ENCODE measurements around the gene PSMC3. TPM values are rescaled to one million over a fixed set of nuclear protein-coding genes. Genes with fewer than 3 reads are reported as not detected.
A peak's percentile ranks its signal among the peaks of the same experiment; 100 is the strongest.

PSMC3 gene
- total and polyA plus RNA-seq, 2 of the 13 experiments (the other 11 are each of a cell fraction or from before 2014, with no cell fraction given), result 75.8 to 214 TPM

DNA sequence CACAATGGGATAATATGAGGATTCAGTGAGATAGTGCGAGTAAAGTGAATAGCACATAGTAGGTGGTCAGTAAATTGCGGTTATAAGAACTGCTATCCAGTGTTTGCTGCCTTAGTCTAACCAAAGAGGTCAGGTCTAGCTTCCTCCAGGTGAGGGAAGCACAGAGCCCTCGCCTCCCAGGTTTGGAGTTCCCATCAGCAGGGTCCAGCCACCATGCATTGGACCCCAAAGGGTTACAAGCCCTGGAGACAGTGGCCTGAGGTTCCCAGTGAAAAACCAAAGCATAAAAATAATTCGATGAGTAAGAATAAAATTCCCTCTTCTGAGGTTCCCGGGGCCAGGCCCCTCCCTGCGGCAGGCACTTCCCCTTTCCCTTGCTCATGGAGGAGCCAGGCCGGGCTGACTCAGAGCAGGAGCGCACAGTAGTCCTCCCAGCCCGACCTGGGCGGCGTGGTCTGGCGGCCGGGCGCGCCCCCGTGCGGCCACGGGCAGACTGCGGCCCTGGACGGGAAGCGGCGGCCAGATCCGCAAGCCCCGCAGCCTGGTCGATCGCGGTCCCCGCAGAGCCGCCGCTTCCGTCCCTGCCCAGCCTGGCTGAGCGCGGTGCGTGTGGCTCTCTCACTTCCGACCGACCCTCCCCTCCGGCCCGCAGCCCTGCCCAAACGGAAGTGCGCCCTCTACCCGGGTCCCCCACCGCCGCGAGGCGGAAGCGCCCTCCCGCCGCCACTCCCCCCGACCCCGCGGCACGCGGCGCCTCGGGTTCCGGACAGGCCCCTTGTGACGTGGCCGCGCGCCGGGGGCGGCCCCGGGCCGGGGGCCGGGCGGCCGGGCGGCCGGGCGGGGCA, 18.3 kb downstream of the PSMC3 start, which contains the start of gene SLC39A13 (continued):
- TF ChIP-seq, protein P1, sequence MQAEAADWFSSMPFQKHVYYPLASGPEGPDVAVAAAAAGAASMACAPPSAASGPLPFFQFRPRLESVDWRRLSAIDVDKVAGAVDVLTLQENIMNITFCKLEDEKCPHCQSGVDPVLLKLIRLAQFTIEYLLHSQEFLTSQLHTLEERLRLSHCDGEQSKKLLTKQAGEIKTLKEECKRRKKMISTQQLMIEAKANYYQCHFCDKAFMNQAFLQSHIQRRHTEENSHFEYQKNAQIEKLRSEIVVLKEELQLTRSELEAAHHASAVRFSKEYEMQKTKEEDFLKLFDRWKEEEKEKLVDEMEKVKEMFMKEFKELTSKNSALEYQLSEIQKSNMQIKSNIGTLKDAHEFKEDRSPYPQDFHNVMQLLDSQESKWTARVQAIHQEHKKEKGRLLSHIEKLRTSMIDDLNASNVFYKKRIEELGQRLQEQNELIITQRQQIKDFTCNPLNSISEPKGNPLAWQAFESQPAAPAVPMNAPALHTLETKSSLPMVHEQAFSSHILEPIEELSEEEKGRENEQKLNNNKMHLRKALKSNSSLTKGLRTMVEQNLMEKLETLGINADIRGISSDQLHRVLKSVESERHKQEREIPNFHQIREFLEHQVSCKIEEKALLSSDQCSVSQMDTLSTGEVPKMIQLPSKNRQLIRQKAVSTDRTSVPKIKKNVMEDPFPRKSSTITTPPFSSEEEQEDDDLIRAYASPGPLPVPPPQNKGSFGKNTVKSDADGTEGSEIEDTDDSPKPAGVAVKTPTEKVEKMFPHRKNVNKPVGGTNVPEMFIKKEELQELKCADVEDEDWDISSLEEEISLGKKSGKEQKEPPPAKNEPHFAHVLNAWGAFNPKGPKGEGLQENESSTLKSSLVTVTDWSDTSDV (CRISPR knock-in tag; IDR thresholded peaks at IDR 0.05), result no peak
- TF ChIP-seq IKZF4 (CRISPR knock-in tag; IDR thresholded peaks at IDR 0.05; ENCODE audit: borderline replicate concordance, low read depth, not compliant biosample characterization), result peak; percentile 94
- peak; percentile 38; the same call in 1 of the 2 replicates for TF ChIP-seq ZSCAN12 (CRISPR knock-in tag; IDR thresholded peaks at IDR 0.05)
- TF ChIP-seq CBX2 (IDR thresholded peaks at IDR 0.05; ENCODE audit: low read depth, low read length), result no peak
- no peak for TF ChIP-seq CBX2 (CRISPR knock-in tag; IDR thresholded peaks at IDR 0.05; ENCODE audit: low read depth)
- no peak for TF ChIP-seq THYN1 (CRISPR knock-in tag; IDR thresholded peaks at IDR 0.05; ENCODE audit: borderline replicate concordance, low read depth)
- no peak; the same call in 1 of the 2 replicates for TF ChIP-seq ZNF878 (CRISPR knock-in tag; IDR thresholded peaks at IDR 0.05)
- no peak for TF ChIP-seq ZNF781 (CRISPR knock-in tag; IDR thresholded peaks at IDR 0.05; ENCODE audit: borderline replicate concordance, not compliant biosample characterization)
- TF ChIP-seq ZNF251 (CRISPR knock-in tag; IDR thresholded peaks at IDR 0.05), result no peak
- TF ChIP-seq, protein P2, sequence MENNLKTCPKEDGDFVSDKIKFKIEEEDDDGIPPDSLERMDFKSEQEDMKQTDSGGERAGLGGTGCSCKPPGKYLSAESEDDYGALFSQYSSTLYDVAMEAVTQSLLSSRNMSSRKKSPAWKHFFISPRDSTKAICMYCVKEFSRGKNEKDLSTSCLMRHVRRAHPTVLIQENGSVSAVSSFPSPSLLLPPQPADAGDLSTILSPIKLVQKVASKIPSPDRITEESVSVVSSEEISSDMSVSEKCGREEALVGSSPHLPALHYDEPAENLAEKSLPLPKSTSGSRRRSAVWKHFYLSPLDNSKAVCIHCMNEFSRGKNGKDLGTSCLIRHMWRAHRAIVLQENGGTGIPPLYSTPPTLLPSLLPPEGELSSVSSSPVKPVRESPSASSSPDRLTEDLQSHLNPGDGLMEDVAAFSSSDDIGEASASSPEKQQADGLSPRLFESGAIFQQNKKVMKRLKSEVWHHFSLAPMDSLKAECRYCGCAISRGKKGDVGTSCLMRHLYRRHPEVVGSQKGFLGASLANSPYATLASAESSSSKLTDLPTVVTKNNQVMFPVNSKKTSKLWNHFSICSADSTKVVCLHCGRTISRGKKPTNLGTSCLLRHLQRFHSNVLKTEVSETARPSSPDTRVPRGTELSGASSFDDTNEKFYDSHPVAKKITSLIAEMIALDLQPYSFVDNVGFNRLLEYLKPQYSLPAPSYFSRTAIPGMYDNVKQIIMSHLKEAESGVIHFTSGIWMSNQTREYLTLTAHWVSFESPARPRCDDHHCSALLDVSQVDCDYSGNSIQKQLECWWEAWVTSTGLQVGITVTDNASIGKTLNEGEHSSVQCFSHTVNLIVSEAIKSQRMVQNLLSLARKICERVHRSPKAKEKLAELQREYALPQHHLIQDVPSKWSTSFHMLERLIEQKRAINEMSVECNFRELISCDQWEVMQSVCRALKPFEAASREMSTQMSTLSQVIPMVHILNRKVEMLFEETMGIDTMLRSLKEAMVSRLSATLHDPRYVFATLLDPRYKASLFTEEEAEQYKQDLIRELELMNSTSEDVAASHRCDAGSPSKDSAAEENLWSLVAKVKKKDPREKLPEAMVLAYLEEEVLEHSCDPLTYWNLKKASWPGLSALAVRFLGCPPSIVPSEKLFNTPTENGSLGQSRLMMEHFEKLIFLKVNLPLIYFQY (CRISPR knock-in tag; IDR thresholded peaks at IDR 0.05; ENCODE audit: borderline replicate concordance), result peak; percentile 73; the same call in 1 of the 2 replicates
- peak; percentile 89 for TF ChIP-seq ETV5 (CRISPR knock-in tag; IDR thresholded peaks at IDR 0.05; ENCODE audit: borderline replicate concordance)
- TF ChIP-seq, protein P3, sequence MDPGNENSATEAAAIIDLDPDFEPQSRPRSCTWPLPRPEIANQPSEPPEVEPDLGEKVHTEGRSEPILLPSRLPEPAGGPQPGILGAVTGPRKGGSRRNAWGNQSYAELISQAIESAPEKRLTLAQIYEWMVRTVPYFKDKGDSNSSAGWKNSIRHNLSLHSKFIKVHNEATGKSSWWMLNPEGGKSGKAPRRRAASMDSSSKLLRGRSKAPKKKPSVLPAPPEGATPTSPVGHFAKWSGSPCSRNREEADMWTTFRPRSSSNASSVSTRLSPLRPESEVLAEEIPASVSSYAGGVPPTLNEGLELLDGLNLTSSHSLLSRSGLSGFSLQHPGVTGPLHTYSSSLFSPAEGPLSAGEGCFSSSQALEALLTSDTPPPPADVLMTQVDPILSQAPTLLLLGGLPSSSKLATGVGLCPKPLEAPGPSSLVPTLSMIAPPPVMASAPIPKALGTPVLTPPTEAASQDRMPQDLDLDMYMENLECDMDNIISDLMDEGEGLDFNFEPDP (CRISPR knock-in tag; conservative IDR thresholded peaks at IDR 0.05), result no peak
- TF ChIP-seq FOXM1 (CRISPR knock-in tag; IDR thresholded peaks at IDR 0.05), result 0 out of 2 replicates have a peak, but pooled peaks have one; percentile 38
- peak; percentile 67 for TF ChIP-seq POLR2AphosphoS5 (IDR thresholded peaks at IDR 0.05; ENCODE audit: low read depth, low read length)
- TF ChIP-seq, protein P4, sequence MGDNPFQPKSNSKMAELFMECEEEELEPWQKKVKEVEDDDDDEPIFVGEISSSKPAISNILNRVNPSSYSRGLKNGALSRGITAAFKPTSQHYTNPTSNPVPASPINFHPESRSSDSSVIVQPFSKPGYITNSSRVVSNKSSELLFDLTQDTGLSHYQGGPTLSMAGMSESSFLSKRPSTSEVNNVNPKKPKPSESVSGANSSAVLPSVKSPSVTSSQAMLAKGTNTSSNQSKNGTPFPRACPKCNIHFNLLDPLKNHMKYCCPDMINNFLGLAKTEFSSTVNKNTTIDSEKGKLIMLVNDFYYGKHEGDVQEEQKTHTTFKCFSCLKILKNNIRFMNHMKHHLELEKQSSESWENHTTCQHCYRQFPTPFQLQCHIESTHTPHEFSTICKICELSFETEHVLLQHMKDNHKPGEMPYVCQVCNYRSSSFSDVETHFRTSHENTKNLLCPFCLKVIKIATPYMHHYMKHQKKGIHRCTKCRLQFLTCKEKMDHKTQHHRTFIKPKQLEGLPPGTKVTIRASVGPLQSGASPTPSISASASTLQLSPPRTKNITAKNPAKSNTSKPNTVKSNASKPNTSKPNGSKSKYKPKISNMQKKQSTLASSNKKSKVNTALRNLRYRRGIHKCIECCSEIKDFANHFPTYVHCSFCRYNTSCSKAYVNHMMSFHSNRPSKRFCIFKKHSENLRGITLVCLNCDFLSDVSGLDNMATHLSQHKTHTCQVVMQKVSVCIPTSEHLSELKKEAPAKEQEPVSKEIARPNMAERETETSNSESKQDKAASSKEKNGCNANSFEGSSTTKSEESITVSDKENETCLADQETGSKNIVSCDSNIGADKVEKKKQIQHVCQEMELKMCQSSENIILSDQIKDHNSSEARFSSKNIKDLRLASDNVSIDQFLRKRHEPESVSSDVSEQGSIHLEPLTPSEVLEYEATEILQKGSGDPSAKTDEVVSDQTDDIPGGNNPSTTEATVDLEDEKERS (CRISPR knock-in tag; IDR thresholded peaks at IDR 0.05), result no peak
- no peak for TF ChIP-seq ZSCAN30 (CRISPR knock-in tag; IDR thresholded peaks at IDR 0.05)
